Thyroid gland (tissue), 4 donors: Measurements from ENCODE around the gene CDH2.

Source experiments
- CTCF ChIP-seq, 6 experiments: fragments of 200-600 bp in 3 of 6; fragments of 450-650 bp in 3 of 6; sonication (generic) in 3 of 6; IDR thresholded peaks; one replicate each; pipeline ENCODE4 v1.5.1; 2016 to 2019; ENCODE audit warnings: antibody characterized with exemption in 6 of 6, mild to moderate bottlenecking in 2 of 6, inconsistent platforms in 1 of 6, moderate library complexity in 1 of 6
- POLR2A ChIP-seq, 2 donors: fragments of 450-650 bp; IDR thresholded peaks; one replicate each; pipeline ENCODE4 v1.6.1; 2017; ENCODE audit warnings: antibody characterized with exemption in 2 of 2, mild to moderate bottlenecking in 2 of 2, moderate library complexity in 1 of 2

DNA sequence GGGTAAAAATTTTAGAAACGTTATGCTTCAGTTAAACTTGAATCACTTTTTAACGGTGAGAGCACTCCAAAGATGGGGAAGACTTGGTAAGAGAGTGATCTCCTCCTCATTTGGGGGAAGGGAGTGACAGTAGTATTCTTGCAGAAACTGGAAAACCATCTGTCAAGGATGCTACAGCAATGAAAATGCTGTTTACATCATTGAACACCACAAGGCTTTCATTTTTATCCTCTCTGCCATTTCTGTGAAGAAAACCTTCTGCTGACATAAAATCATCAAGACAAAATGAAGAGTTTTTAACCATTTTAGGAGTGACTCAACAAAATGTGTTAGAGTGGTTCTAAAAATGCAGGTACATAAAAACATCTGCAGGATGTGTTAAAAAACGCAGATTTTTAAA lies 38.1 kb downstream of the CDH2 start:
- TF ChIP-seq CTCF (IDR thresholded peaks at IDR 0.05) (no peak), POLR2A (IDR thresholded peaks at IDR 0.05) (no peak)
